Hematopoietic multipotent progenitor cell treated with erythropoietin and hydrocortisone succinate and interleukin-3 and kit ligand, for 15 days (in vitro differentiated cells): ENCODE measurements around the gene GSK3B.
"Not testable (repeated sequence)": the region's sequence is repeated elsewhere in the genome, so short reads cannot be mapped to it uniquely, and the experiment has no call there.

Source experiments
- DNase-seq: peaks from one replicate; pipeline ENCODE4 v3.0.0-alpha.2; 2015; ENCODE audit warnings: low spot score

GSK3B gene

DNA sequence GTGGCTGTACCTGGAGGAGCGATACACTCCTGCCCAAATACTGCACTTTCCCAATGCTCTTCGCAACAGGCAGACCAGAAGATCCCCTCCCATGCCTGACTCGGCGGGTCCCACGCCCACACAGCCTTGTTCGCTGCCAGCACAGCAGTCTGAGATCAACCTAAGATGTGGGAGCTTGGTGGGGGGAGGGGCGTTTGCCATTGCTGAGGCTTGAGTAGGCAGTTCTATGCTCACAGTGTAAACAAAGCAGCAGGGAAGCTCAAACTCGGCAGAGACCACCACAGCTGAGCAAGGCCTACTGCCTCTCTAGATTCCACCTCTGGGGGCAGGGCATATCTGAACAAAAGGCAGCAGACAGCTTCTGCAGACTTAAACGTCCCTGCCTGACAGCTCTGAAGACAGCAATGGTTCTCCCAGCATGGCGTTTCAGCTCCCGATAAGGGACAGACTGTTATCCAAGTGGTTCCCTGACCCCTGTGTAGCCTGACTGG lies 90.2 kb downstream of the GSK3B start:
- not testable (repeated sequence) for DNase-seq

DNA sequence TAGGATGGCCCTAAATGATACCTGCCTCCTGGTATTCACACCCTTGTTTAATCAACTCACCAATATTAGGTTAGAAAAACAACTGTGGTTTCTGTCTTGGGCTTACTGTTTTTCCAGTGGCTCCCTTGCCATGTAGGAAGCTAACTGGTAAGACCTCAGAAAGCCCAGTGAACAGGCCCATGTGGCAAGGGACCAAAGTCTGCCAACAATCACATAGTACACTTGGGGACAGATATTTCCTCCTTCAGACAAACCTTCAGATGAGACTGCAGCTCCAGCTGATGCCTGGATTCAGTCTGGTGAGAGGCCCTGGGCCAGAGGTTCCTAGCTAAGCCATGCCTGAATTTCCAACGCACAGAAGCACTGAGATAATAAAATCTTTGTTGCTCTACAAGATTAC lies 96.1 kb downstream of the GSK3B start:
- no peak for DNase-seq

DNA sequence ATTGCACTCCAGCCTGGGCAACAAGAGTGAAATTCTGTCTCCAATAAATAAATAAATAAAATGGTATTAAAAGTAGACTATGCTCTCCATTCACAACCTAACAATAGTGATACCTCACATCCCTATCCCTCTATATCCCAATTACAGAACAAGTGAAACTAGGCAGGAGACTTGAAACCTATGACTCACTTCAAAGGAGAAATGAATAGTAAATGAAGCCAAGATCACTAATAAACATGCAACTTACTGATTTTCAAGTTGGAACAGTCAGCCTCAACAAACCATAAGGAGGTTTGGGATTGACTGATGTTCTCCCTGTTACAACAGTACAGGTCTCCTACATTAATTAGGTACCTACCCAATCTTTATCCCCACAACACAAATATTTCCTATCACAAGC lies 103.4 kb downstream of the GSK3B start:
- DNase-seq = no peak

DNA sequence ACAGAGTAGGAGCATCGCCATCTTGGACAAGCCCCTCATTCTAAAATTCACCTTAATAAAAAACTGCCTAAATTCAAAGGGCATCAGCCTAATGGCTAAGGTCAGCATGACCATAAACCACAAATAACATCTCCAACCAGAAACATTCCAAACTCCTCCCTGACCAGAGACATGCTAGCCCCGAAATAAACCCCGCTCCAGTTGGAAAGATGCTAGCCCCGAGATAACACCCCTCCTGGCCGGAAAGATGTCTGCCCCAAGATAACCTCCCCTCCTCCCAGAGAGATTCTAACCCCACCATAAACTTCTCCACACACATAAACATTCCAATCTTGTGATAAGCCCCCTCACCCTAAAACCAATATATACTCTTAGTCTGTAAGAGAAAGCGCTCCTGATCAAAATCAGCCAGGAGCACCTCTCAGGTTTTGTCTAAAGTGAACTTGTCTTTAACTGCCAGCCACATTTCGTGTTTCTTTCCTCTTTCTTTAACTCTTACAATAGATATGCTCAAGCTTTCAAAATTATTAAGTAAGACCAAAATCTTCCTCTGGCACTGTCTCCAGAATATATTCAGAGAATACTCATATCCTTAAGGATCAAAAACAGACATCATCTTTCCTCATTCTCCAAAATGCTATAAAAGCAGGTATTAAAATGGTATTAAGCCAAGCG lies 104.1 kb downstream of the GSK3B start:
- no peak for DNase-seq

DNA sequence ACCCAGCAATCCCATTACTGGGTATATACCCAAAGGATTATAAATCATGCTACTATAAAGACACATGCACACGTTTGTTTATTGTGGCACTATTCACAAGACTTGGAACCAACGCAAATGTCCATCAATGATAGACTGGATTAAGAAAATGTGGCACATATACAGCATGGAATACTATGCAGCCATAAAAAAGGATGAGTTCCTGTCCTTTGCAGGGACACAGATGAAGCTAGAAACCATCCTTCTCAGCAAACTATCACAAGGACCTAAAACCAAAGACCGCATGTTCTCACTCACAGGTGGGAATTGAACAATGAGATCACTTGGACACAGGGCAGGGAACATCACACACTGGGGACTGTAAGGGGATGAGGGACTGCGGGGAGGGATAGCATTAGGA lies 107.4 kb downstream of the GSK3B start:
- DNase-seq = not testable (repeated sequence)

DNA sequence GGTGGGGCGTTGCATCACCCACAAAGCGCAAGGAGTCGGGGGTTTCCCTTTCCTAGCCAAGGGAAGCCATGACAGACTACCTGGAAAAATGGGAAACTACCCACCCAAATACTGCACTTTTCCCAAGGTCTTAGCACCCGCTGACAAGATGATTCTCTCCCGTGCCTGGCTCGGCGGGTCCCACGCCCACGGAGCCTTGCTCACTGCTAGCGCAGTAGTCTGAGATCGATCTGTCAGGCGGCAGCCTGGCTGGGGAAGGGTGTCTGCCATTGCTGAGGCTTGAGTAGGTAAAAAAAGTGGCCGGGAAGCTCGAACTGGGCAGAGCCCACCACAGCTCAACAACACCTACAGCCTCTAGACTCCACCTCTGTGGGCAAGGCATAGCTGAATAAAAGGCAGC lies 112.9 kb downstream of the GSK3B start:
- DNase-seq = no peak

DNA sequence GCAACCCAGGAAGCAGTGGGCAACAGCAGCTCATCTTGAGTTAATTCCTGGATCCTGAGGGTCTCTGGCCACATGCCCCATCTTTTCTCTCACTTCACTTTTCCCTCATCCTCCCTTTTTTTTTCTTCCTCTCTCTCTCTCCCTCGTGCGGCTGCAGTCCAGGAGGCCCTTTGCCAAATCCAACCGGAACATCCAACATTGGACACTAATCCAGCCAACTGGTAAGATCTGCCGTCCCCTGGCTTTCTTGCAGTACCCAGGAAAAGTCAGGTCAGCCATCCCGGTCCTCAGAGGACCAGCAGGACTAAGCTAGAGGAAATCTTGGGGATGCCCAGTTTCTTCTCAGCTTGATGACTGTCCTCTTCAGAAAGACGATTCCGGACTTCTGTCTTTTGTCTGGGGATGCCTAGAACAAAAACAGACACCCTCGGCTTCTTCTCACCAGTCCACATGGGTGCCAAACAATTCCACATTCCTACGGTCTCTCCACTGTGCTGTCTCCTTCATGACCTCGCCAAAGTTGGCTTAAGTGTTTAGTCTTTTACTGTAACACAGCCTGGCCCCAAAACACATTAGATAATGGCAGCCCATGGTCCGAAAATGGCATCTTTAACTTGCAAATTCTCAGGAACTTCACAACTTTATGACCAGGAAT lies 115.6 kb downstream of the GSK3B start:
- DNase-seq = no peak

DNA sequence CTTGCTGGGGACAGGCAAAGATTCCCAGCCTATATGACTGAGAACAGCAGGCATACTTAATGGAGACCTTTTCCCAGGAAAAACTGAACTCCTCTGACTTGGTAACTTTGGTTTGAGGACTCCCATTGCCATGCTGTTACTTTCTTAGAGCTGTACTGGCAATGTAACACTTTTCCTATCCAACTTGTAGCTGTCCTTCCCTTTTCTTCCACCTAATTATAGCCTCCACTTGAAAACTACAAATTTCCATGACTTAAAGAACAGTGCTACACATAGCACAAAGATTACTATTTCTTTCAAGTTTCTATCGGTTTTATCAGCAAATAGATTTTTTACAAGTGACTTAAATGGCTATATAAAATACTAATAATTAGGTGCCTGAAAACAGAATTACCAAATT lies 116.9 kb downstream of the GSK3B start:
- no peak for DNase-seq

DNA sequence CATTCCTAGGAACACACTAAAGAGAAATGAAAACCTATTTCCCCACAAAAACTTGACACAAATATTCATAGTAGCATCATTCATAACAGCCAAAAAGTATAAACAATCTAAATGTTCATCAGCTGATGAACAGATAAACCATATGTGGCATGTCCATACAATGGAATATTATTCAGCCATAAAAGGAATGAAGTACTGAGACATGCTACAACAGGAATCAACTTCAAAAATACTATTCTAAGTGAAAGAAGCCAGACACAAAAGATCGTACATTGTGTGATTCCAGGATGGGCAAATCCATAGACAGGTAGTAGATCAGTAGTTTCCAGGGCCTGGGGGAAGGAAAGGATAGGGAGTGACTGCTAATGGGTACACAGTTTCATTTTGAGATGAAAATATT lies 118.0 kb downstream of the GSK3B start:
- DNase-seq = no peak

DNA sequence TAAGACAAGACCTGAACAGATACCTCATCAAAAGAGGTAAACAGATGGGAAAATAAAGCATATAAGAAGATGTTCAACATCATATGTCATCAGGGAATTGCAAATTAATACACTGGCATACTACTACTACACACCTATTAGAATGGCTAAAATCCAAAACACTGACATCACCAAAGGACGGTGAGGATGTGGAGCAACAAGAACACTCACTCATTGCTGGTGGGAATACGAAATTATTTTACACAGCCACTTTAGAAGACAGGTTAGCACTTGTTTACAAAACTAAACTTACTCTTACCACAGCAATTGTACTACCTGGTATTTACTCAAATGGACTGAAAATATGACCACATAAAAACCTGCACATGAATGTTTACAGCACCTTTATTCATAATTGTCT lies 119.6 kb downstream of the GSK3B start:
- DNase-seq = no peak

DNA sequence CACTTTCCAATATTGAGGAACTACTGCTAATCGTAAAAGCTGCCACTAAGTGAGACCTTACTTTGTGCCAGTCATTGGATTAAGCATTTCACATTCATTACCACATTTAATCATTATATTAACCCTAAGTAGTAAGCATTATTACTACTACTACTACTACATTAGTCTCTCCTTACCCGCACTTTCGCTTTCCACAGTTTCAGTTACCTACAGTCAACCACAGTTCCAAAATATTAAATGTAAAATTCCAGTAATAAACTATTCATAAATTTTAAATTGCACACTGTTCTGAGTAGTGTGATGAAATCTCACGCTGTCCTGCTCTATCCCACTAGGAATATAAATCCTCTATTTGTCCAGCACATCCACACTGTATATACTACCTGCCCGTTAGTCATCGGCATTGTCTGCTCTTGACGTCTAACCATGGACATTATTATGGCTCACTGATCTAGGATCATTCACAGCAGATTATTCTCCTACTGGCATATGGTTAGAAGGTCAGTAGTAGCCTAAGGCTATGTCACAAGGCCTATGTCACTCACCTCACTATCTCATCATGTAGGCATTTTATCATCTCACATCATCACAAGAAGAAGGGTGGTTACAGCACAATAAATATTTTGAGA lies 121.1 kb downstream of the GSK3B start:
- DNase-seq = no peak

DNA sequence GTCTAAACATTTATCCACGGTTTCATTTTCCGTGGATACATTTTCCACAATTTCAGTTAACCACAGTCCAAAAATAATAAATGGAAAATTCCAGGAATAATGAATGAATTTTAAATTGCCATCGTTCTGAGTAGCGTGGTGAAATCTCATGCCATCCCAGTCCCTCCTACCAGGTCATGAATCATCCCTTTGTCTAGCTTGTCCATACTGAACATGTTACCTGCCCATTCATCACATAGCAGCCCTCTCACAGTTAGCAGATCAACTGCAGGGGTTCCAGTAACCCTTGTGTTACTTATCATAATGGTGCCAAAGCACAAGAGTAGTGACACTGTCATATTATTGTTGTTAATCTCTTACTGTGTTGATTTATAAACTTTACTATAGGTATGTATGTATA lies 124.5 kb downstream of the GSK3B start:
- DNase-seq = no peak

DNA sequence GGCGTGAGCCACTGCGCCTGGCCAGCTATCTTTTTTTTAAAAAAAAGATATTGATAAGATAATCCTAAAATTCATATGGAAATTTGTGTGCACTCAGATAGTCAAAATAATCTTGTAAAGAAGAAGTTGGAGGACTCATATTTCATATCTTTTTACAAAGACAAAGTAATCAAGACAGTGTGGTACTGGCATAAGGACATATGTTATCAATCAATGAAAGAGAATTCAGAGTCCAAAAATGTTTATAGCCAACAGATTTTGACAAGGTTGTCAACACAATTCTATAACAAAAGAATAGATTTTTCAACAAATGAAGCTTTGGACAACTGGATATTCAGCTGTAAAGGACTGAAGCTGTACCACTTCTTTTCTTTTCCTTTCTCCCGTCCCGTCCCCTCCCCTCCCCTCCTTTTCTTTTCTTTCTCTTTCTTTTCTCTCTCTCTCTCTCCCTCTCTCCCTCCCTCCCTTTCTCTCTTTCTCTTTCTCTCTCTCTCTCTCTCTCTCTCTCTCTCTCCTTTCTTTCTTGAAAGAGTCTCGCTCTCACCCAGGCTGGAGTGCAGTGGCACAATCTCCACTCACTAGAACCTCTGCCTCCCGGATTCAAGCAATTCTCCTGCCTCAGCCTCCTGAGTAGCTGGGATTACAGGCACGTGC lies 126.8 kb downstream of the GSK3B start:
- DNase-seq = no peak

DNA sequence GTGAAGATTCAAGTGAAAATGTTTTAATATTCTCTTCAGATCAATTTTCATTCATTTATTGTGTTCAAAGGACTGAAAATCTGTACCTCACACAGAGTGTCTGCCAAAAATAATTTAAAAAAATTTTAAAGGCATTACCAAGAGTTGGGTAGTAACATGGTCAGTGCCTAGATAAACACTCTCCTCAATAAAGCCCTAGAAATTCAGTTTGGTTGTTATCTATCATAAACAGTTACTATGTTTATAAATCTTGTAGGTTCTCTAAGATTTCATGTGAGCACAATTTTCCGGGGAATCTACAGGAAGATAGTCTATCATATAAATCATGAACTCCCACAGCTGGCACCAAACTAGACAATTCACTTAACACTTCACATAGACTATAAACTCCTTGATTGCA lies 128.6 kb downstream of the GSK3B start:
- no peak for DNase-seq

DNA sequence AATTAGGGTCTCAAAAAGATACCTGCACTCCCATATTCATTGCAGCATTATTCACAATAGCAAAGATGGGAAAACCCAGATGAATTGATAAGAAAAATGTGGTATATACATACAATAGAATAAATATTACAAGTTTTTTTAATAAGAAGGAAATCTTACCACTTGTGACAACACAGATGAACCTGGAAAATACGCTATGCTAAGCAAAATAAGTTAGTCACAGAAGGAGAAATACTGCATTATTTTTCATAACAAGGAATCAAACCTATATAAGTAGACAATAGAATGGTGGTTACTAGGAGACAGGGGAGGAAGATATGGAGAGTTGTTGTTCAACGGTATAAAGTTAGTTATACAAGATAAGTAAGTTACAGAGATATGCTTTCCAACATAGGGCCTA lies 130.0 kb downstream of the GSK3B start:
- no peak for DNase-seq

DNA sequence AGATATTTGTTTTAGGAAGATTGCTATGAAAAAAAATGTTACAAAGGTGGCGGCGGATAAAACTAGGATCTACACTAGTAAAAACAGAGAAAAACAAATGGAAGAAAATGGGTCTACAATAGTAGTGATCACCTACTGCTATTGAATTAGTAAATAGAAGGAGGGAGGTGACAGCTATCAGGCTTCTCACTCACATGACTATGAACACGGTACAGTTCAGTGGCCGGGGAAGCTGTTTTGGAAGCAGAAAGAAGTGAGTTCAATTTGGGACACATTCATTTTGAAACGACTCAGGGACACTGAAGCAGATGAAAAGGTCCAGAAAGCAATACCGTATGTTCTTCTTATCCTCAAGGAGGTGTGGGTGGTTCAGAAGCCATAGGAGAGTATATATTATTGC lies 138.3 kb downstream of the GSK3B start:
- DNase-seq = no peak

DNA sequence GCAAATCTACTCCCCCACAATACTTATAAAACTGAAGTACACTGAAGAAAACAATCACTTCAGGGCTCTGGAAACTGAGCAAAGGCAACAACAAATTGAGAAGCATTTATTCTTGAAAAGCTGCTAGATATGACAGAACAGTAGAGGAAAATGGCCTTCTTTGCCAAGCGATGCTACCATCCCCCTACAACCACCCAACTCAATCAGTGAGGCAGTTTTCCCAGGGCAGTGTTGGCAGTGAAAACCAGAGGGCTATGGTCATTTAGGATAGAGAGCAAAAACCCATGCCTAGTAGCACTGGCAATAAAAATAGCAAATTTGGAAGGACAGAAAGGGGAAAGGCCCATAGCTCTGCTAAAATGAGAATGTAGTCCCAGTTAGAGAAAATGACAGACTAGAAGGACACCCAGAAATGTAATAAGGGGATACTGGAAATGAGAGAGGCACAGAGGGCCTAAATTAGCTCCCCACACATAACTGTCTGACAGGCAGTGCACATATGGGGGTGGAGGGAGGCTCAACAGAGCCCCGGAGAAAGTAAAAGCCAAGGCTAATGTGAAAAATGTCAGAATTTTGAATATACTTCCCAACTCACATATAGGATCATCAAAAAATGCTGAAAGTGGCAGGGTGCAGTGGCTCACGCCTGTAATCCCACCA lies 143.5 kb downstream of the GSK3B start:
- DNase-seq = no peak

DNA sequence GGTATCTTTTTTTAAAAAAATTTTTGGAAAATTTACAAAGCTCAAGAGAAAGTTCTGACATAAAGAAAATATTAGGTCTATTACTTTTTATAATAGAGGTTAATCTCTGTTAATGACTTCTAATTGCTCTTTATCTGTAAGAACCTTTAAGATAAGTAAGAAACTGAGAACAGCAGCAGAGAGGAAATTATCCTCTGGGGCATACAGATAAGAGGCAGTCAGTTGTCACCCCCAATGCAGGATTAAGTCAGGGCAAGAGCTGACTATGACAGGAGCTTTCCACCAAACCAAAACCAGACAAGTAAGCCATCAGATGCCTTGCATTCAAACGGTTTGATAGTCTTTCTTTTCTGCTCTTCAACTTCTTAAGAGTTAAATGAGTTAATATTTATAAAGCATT lies 149.0 kb downstream of the GSK3B start:
- no peak for DNase-seq

DNA sequence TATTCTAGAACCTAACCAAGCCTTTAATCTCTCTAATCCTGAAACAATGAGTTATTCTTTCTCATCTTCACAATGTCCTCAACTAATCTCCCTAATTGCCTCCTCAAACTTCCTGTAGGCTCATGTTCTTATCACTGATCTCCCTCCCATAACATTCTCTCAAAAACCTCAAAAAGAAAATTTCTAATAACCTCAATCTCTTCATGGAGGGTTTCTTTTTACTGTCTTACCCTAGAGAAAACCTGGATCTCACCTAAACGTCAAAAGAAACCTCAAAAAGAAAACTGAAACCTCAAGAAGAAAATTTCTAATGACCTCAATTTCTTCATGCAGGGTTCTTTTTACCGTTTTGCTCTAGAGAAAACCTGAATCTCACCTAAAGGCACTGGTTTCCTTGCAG lies 150.2 kb downstream of the GSK3B start:
- DNase-seq = no peak

DNA sequence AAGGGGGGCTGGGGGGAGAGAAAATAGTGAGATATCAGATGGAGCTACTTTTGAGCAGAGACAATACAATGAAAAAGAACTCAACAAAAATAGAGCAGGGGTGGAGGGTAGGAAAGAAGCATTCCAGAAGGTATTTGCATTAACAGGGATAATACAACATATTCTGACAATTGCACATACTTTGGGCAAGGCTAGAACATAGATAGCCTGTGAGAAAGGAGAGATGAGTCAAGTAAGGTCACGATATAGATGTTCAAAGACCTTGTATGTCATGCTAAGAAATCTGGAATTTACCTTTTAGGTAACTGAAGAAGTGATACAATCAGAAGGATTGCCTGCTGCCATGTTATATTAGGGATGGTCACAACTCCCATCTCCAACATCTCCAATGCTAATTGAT lies 155.2 kb downstream of the GSK3B start:
- DNase-seq = no peak

DNA sequence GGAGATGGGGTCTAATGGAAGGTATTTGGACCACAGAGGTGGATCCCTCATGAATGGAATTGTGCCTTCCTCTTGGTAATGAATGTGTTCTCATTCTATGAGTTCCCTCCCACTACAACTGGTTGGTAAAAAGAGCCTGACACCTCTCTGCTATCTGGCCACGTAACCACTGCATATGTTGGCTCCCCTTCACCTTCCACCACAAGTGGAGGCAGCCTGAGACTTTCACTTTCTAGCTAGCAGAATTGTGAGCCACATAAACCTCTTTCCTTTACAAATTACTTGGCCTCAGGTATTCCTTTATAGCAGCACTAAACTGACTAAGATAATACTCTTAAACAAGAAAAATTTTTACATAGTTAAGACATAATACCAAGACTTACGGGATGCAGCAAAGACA lies 157.0 kb downstream of the GSK3B start:
- no peak for DNase-seq

DNA sequence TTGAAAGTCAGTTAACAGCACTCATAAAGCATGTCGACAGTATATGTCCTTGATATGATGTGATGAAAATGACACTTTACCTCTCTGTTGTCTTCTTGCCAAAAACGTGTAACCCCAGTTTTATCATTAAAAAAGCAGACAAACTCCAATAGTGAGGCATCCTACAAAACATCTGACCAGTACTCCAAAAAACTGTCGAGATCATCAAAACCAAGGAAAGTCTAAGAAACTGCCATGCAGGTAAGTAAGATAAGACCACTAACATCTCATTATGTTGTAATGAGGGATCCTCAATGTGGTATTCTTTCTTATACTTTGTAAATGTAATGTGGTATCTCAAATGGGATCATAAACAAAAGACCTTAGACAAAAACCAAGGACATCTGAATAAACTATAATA lies 160.0 kb downstream of the GSK3B start:
- DNase-seq = no peak

DNA sequence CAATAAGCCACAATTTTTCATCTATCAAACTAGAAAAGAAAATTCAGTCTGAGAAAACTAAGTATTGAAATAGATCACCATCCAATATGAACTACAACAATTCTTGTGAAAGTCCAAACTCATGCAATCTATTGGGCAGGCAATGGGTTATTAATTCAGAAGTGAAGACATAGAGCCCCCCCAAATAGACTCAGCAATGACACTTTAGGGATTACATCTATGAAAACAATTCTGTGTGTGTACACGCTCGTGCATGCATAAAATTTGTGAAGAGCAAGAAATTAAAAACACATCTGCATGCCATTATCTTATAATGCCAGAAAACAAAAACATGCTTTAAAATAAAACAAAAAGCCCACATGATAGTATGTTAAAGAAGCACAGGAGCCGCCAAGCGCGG lies 161.0 kb downstream of the GSK3B start:
- no peak for DNase-seq
